K562 (cell line): ENCODE results near the gene DPEP2NB. TPM values are rescaled to one million over a fixed set of nuclear protein-coding genes. Genes with fewer than 3 reads are reported as not detected.

Experiments
- ASH1L ChIP-seq: fragments of 450-650 bp; IDR thresholded peaks from 2 replicates; pipeline ENCODE4 v1.6.1; 2018; ENCODE audit warnings: borderline replicate concordance, mild to moderate bottlenecking, low read depth; ENCODE audit not compliant: partially characterized antibody
- ATF6 ChIP-seq: sonication (generic); formaldehyde crosslinking; IDR thresholded peaks from 2 replicates; pipeline ENCODE4 v1.4.0; 2020; ENCODE audit warnings: mild to moderate bottlenecking, missing genetic modification reagents
- CBFA2T2 ChIP-seq: fragments of 450-650 bp; conservative IDR thresholded peaks from 2 replicates; pipeline ENCODE4 v1.6.1; 2017; ENCODE audit warnings: mild to moderate bottlenecking
- GTF2A2 ChIP-seq: IDR thresholded peaks from 2 replicates; pipeline ENCODE4 v1.6.1; 2016; ENCODE audit warnings: mild to moderate bottlenecking, missing genetic modification characterization, missing compliant biosample characterization
- HSF4 ChIP-seq: fragments of 250-450 bp; sonication (Bioruptor Pico); IDR thresholded peaks from 2 replicates; pipeline ENCODE4 v2.1.2; 2022; ENCODE audit warnings: mild to moderate bottlenecking, moderate library complexity, borderline replicate concordance
- KDM4B ChIP-seq, 2 experiments: fragments of 450-650 bp in 1 of 2; sonication (generic) in 1 of 2; IDR thresholded peaks; 2 replicates each; pipeline ENCODE4 v1.6.1; 2016 to 2017; ENCODE audit warnings: borderline replicate concordance in 2 of 2, antibody characterized with exemption in 1 of 2, low read depth in 1 of 2, mild to moderate bottlenecking in 1 of 2
- LARP7 ChIP-seq: fragments of 450-650 bp; IDR thresholded peaks from 2 replicates; pipeline ENCODE4 v1.6.1; 2016
- NBN ChIP-seq: fragments of 450-650 bp; IDR thresholded peaks from 2 replicates; pipeline ENCODE4 v1.6.1; 2016; ENCODE audit warnings: low read depth, mild to moderate bottlenecking
- NR2C2 ChIP-seq, 2 experiments: fragments of 200-800 bp in 1 of 2; sonication (Bioruptor generic) in 1 of 2; sonication (generic) in 1 of 2; formaldehyde crosslinking in 1 of 2; IDR thresholded peaks; 2 replicates each; pipeline versions ENCODE4 v1.6.1 to v1.8.0; 2016 to 2022; ENCODE audit warnings: mild to moderate bottlenecking in 1 of 2, missing compliant biosample characterization in 1 of 2, missing genetic modification characterization in 1 of 2, missing genetic modification reagents in 1 of 2
- NR3C1 ChIP-seq: sonication (generic); formaldehyde crosslinking; IDR thresholded peaks from 2 replicates; pipeline ENCODE4 v1.8.1; 2022; ENCODE audit warnings: missing genetic modification reagents
- PKNOX1 ChIP-seq: fragments of 450-650 bp; IDR thresholded peaks from 2 replicates; pipeline ENCODE4 v1.6.1; 2016
- PTTG1 ChIP-seq: fragments of 450-650 bp; IDR thresholded peaks from 2 replicates; pipeline ENCODE4 v1.6.1; 2016; ENCODE audit warnings: low read depth, mild to moderate bottlenecking, missing genetic modification characterization, missing compliant biosample characterization
- RBM14 ChIP-seq: fragments of 200-400 bp; formaldehyde crosslinking; IDR thresholded peaks from 2 replicates; pipeline ENCODE4 v1.6.1; 2018; ENCODE audit warnings: low read depth, mild to moderate bottlenecking, low read length, moderate library complexity, borderline replicate concordance; ENCODE audit not compliant: insufficient read depth
- RBM22 ChIP-seq: fragments of 200-400 bp; formaldehyde crosslinking; IDR thresholded peaks from 2 replicates; pipeline ENCODE4 v1.6.1; 2018; ENCODE audit warnings: low read length, low read depth; ENCODE audit not compliant: poor library complexity, severe bottlenecking
- RUNX1 ChIP-seq: sonication (generic); IDR thresholded peaks from 2 replicates; pipeline ENCODE4 v1.6.1; 2016; ENCODE audit warnings: antibody characterized with exemption, low read depth
- SMAD3 ChIP-seq: fragments of 450-650 bp; formaldehyde crosslinking; conservative IDR thresholded peaks from 2 replicates; pipeline ENCODE4 v1.4.0; 2020; ENCODE audit warnings: mild to moderate bottlenecking
- SMARCC2 ChIP-seq: fragments of 450-650 bp; IDR thresholded peaks from 2 replicates; pipeline ENCODE4 v1.6.1; 2017; ENCODE audit warnings: antibody characterized with exemption, moderate library complexity, mild to moderate bottlenecking, low read depth
- SMARCE1 ChIP-seq: fragments of 450-650 bp; IDR thresholded peaks from 2 replicates; pipeline ENCODE4 v1.7.1; 2016; ENCODE audit warnings: mild to moderate bottlenecking
- THRAP3 ChIP-seq: fragments of 450-650 bp; IDR thresholded peaks from 2 replicates; pipeline ENCODE4 v1.6.1; 2016; ENCODE audit warnings: mild to moderate bottlenecking, inconsistent platforms, borderline replicate concordance
- ZNF143 ChIP-seq: sonication (generic); formaldehyde crosslinking; IDR thresholded peaks from 2 replicates; pipeline ENCODE4 v1.9.0; 2022; ENCODE audit warnings: mild to moderate bottlenecking, missing genetic modification reagents
- ZNF24 ChIP-seq: fragments of 450-650 bp; IDR thresholded peaks from 2 replicates; pipeline ENCODE4 v1.6.1; 2016
- ZNF384 ChIP-seq: IDR thresholded peaks from 2 replicates; pipeline ENCODE4 v1.6.1; 2012; ENCODE audit warnings: low read depth, low read length, improper control_type of control experiment
- ZNF57 ChIP-seq: fragments of 450-650 bp; formaldehyde crosslinking; IDR thresholded peaks from 2 replicates; pipeline ENCODE4 v1.4.0; 2020; ENCODE audit warnings: mild to moderate bottlenecking, moderate library complexity
- ZNF583 ChIP-seq: fragments of 250-450 bp; sonication (Bioruptor Pico); IDR thresholded peaks from 2 replicates; pipeline ENCODE4 v1.4.0; 2020
- ZNF76 ChIP-seq: fragments of 250-450 bp; sonication (Bioruptor Pico); IDR thresholded peaks from 2 replicates; pipeline ENCODE4 v1.4.0; 2020; ENCODE audit warnings: mild to moderate bottlenecking, moderate library complexity, borderline replicate concordance
- polyA plus RNA-seq, 8 experiments: library from polyadenylated mRNA; depleted of rRNA in 4 of 8; stranded (reverse) in 5 of 8; unstranded in 3 of 8; fragments of >200 nt; fragmentation: Nextera tagmentation in 2 of 8; fragmentation: Illumina TruSeq in 1 of 8; extraction: Ambion mirVana in 2 of 8; extraction: Trizol in 1 of 8; gene quantifications; 2 replicates each; pipeline versions ENCODE4 v1.2.1 to v1.2.3, GENCODE V29; 2011 to 2014; ENCODE audit warnings: inconsistent platforms in 1 of 8, missing spikeins in 1 of 8
- total RNA-seq, 7 experiments: library from RNA; depleted of rRNA in 6 of 7; stranded (reverse); fragments of >200 nt in 6 of 7; fragmentation: Illumina TruSeq in 2 of 7; extraction: Trizol in 2 of 7; gene quantifications; 2 replicates each; pipeline versions ENCODE4 v1.2.1 to v1.2.3, GENCODE V29; 2011 to 2021; ENCODE audit warnings: low replicate concordance in 1 of 7

Gene DPEP2NB
- total and polyA plus RNA-seq, 9 of the 15 experiments (the other 6 are each of a cell fraction or from before 2014, with no cell fraction given) = not detected

GRCh38 chr16:68022728-68023537 lies 7.2 kb upstream of the DPEP2NB start, which contains the start of the genes DDX28 and DUS2 (continued):
- TF ChIP-seq ZNF76 (no peak), ATF6 (CRISPR knock-in tag) (0 out of 2 replicates have a peak, but pooled peaks have one; percentile 25), SMAD3 (CRISPR knock-in tag) (no peak), KDM4B (IDR thresholded peaks at IDR 0.05; ENCODE audit: borderline replicate concordance in 2 of 2, low read depth in 1 of 2) (no peak), ZNF384 (no peak), ZNF57 (CRISPR knock-in tag) (no peak), PTTG1 (no peak), ZNF143 (no peak), ZNF583 (CRISPR knock-in tag) (no peak), SMARCC2 (no peak), CBFA2T2 (no peak), ZNF24 (0 out of 2 replicates have a peak, but pooled peaks have one; percentile 7), PKNOX1 (no peak), RUNX1 (no peak), GTF2A2 (tag) (no peak), NBN (peak; percentile 99), ASH1L (no peak), RBM22 (no peak), RBM14 (peak; percentile 43; the same call in 1 of the 2 replicates), THRAP3 (no peak), NR3C1 (CRISPR knock-in tag) (peak; percentile 55; the same call in 1 of the 2 replicates), NR2C2 (CRISPR knock-in tag; IDR thresholded peaks at IDR 0.05) (peak; percentile 91), NR2C2 (tag; IDR thresholded peaks at IDR 0.05) (peak; percentile 96), LARP7 (no peak), SMARCE1 (no peak), HSF4 (CRISPR knock-in tag) (no peak)
